ENCODE results near the gene KRTAP9-7.

KRTAP9-7 gene

GRCh38 chr17:41278176-41278955 lies 2.9 kb downstream of the KRTAP9-7 start:
- no peak for DNase-seq

GRCh38 chr17:41284043-41284442 lies 8.5 kb downstream of the KRTAP9-7 start:
- DNase-seq, result no peak

DNA sequence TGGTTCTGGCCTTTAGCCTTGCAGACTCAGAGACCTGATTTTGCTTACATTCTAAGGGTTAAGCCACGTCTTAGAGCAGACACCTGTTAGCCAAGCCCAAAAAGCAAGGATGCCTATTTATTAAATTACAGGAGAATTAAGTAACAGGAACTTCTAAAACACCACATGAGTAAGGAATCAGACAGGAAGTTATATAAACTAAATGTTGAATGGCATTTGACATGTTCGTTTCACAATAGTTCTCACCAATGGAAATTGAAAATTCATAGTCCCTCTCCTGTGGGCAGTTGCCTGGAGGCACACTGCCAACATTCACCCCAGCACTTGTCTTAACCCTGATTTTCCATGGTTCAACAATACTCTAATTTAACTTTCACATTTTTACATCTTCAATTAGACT lies 9.0 kb downstream of the KRTAP9-7 start:
- no peak for DNase-seq

- no peak for DNase-seq
These were observed 11.6 kb downstream of the KRTAP9-7 start for GRCh38 chr17:41287050-41287449.

GRCh38 chr17:41294016-41294415 lies 18.5 kb downstream of the KRTAP9-7 start:
- no peak for DNase-seq

- no peak for DNase-seq
These were observed 21.3 kb downstream of the KRTAP9-7 start for GRCh38 chr17:41296846-41297245.

DNA sequence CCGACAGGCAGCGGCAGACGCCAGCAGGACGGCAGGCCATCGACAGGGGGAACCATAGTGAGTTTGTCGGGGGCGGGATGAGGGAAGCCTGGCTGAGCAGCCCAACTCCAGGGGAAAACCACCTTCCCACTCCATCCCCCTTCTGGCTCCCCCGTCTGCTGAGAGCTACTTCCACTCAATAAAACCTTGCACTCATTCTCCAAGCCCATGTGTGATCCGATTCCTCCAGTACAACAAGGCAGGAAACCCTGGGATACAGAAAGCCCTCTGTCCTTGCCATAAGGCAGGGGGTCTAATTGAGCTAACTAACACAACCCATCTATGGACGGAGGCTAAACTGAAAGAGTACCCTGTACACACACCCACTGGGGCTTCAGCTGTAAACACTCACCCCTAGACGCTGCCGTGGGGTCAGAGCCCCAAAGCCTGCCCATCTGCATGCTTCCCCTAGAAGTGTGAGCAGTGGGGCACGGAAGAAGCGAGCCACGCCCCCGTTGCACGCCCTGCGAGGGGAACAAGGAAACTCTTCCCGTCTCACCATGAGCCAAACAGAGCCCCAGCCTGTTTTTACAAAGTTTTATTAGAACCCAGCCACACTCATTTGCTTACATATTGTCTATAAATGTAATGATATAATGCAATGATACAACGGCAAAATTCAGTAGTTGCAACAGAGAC lies 23.1 kb downstream of the KRTAP9-7 start:
- DNase-seq, result no peak

DNA sequence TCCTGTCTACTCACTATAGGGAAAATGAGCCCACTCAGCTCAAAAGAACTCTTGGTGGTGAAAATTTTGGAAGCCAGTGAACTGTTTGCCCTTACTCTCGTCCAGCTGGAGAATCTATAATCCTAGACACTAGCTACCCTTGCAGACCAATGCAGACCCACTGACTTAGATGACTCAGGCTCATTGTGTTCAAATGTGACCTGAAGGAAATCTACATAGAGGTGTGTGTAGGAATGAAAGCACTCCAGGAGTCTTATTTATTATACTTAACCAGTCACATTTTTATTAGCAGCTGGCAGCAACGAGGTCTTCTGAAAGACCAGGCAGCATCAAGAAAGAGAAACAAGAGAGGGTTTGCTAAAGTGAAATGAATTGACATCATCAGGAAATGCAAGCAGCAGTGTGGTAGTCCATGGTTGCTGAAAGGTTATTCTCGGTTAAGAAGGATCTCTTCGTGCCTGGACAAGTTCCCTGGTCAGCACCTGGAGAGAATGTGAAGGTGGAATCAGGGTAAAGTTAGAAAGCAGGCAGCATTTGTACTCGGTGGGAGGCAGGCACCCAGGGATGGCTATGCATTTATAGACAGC lies 25.8 kb downstream of the KRTAP9-7 start:
- DNase-seq, result no peak

DNA sequence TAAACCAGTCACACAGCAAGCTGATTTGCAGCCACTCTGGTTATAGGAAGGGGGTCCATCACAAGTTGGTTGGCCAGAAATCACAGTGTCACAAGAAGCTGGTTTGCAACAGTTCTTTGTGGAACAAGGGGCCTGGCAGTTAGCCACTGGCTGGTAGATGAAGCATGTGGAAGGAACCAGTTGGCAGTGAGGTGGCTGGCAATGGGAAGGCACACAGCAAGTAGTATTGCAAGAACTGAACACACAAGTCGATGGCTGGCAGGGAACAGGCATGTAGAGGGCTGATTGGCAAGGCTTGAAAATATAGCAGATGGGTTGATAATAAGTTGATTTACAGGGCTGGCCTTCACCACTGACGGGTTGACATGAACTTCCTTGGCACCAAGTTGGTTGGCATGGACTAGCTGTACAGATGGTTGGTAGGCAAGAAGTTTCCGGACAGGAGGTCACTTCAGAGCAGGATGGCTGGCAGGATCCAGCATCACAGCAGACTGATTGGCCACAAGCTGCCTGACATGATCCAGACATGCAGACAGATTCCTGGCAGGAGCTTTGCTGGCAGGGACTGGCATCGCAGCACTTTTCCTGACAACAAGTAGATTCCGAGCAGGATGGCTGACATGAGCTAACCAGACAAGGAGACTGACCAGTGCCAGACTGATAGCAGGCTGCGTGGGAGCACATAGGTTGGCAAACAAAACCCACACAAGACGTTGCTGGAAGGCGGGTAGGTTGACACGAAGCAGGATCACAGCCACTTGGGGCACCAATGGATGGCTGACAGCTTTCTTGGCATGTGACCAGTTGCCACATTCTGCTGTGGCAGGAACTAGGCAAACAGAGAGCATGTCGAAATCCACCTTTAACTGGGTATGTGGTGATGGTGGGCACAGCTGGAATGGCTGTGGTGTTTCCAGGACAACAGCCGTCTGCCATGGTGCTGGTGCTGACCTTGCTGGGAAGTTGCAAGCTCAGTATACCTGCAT lies 26.7 kb downstream of the KRTAP9-7 start, which contains the start of gene KRTAP29-1:
Gene KRTAP29-1 (minus strand): TSS at position 936 of the 986 bp plus-strand sequence. CDS start 0 bp downstream, at position 936.
- DNase-seq, result no peak

- no peak for DNase-seq
These were observed 27.5 kb downstream of the KRTAP9-7 start for GRCh38 chr17:41302981-41303380.

- DNase-seq, result no peak
These were observed 28.6 kb downstream of the KRTAP9-7 start for GRCh38 chr17:41304091-41304490.

GRCh38 chr17:41307647-41308046 lies 32.1 kb downstream of the KRTAP9-7 start:
- no peak for DNase-seq

DNA sequence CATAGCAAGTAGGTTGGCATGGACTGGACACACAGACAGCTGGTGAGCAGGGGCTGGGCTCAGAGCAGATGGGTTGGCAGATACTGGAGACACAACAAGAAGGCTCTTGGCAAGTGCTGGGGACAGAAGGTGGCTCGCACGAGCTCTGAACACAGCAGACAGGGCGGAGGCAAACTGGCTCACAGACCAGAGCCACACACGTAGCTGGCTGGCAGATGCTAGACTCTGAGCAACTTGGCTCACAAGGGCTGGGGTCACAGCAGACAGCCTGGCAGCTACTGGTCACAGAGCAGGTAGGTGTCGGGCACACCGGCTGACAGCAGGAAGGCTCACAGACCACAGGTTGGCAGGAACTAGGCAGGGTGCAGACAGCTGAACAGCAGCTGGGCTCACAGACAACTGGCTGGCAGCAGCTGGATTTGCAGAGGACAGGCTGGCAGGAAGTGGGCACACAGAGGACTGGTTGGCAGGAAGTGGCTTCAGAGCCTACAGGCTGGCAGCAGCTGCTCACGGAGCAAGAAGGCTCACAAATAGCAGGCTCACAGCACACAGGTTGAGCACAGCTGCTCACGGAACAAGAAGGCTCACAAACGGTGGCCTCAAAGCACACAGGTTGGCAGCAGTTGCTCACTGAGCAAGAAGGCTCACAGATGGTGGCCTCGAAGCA lies 32.9 kb downstream of the KRTAP9-7 start:
- DNase-seq, result peak; percentile 82

GRCh38 chr17:41308918-41309359 lies 33.4 kb downstream of the KRTAP9-7 start, which contains the start of gene KRTAP16-1:
Gene KRTAP16-1 (minus strand): TSS chr17:41309309. CDS start chr17:41309253, 56 bp downstream.
- DNase-seq, result no peak

DNA sequence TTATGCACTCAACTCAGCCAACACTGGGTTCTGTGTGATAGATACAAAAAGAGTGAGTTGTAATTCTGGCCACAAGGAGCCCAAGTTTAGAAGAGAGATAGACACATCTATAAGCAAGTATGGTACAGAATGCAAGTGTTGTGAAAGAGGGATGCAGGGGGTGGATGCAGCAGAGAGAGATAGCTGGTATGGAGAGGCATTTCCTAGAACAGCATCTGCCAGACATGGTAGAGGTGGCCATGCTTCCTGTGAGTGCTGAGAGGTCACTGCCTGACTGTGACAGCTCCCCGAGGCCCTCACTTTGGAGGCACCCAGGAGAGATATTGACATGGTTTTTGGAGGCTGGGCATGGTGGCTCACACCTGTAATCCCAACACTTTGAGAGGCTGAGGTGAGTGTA lies 35.6 kb downstream of the KRTAP9-7 start:
- no peak for DNase-seq

GRCh38 chr17:41315204-41315794 lies 39.8 kb downstream of the KRTAP9-7 start, which contains the start of gene KRTAP17-1:
Gene KRTAP17-1 (minus strand): TSS chr17:41315710. CDS start chr17:41315650, 60 bp downstream.
- DNase-seq, result no peak

DNA sequence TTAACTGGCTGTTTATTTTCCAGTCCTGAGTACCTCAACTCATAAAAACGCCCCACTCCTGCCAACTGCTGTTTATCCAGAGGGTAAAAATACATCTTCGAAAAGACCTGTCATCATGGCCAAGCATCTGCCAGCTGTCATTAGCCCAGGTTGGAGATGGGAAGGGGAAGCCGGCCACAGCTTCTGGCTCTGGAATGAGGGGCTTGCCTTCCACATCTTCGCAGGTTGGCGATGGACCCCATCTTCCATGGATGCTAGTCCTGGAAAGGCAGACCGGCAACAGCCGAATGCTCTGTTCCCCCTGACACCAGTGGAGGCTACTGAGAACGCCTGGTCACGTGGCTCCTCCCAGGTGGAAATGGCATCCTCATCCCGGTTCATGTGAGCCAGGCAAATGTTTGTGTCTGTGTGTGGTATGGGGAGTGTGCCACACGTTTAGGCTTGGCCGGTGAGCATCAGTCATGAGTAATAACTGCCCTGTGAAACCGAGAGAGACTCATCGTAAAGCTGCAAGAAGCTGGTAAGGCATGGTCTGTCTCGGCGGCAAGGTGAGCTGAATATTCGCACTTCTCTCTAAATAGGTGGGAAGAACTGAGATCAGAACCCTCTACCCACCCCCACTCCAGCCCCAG lies 40.4 kb downstream of the KRTAP9-7 start:
- no peak for DNase-seq

DNA sequence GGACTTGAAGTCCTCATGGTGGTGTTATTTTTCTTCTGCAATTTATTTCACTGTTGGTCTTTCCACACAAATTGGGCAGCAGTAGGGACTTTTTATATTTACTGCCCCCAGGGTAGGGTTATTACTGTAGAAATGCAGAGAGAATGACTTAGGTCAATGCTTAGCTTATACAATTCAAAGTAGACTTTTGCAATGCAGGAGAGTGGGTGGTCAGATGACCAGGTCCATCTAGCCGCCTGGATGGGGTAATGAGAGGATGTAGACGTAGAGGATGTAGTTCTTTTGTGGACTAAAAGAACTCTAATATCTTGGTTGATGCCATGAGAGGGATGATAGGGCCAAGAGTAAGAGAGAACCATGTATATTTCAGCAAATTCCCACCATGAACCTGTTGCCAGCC lies 42.7 kb downstream of the KRTAP9-7 start:
- DNase-seq, result no peak

DNA sequence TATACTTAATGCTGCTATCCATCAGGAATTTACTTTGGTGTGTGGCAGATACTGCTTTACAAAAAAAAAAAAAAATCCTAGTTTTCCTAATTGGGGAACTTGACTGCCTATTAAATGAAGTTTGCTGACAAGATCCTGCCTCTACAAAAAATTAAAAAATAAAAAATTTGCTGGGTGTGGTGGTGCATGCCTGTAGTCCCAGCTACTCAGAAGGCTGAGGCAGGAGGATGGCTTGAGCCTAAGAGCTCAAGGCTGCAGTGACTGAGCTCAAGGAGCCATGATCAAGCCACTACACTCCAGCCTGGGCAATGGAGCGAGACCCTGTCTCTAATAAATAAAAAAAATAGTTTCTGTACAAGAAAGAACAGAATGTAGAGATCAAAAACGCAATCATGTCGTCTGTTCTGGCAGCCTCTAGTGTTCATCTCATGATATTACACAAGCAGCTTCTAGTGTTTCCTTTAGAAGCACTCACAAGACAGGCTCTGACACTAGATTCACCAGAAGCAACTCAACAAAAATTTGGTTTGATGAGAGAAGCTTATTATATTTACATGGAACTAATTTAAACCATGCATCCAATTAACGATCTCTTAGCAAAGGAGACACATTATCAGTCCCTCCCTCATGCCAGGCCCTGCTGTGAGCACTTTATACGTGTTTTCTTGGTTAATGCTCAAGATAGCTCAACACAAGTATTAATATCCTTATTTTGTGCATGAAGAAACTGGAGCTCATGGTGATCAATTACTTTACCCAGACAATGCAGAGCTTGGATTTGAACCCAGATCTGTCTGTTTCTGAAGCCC lies 46.8 kb downstream of the KRTAP9-7 start:
- peak; percentile 57 for DNase-seq

Data from NCI-H2029 treated with DMSO at 0.1 percent for 48 hours (cell line).